H1 (cell line): Measurements from ENCODE around the gene SIGLEC10. TPM values are rescaled to one million over a fixed set of nuclear protein-coding genes. Genes with fewer than 3 reads are reported as not detected.

Experiments used
- BACH1 ChIP-seq: IDR thresholded peaks from 2 replicates; pipeline ENCODE4 v1.6.1; 2012; ENCODE audit warnings: low read length, improper control_type of control experiment
- BCL11A ChIP-seq, 2 experiments: IDR thresholded peaks; one replicate each; pipeline ENCODE4 v1.6.1; 2011; ENCODE audit warnings: low read depth in 2 of 2, low read length in 2 of 2, mild to moderate bottlenecking in 2 of 2
- CBX5 ChIP-seq: fragments of 300-800, 300-1000 bp; sonication (generic); IDR thresholded peaks from 2 replicates; pipeline ENCODE4 v1.7.1; 2016; ENCODE audit warnings: antibody characterized with exemption, low read length, low read depth
- JUN ChIP-seq: IDR thresholded peaks from 2 replicates; pipeline ENCODE4 v1.6.1; 2011; ENCODE audit warnings: low read depth, mild to moderate bottlenecking, improper control_type of control experiment, low read length
- RXRA ChIP-seq: IDR thresholded peaks from 2 replicates; pipeline ENCODE4 v1.6.1; 2011; ENCODE audit warnings: low read depth, mild to moderate bottlenecking, low read length, moderate library complexity; ENCODE audit not compliant: insufficient read depth
- TAF1 ChIP-seq: IDR thresholded peaks from 2 replicates; pipeline ENCODE4 v1.6.1; 2011; ENCODE audit warnings: mild to moderate bottlenecking, low read depth, low read length
- polyA plus RNA-seq, 7 experiments: library from polyadenylated mRNA; depleted of rRNA in 3 of 7; stranded (reverse) in 5 of 7; unstranded in 2 of 7; fragments of >200 nt in 5 of 7; fragments of 200-250 nt in 2 of 7; gene quantifications; 1 replicate in 5 of 7; 2 replicates in 1 of 7; 4 replicates in 1 of 7; pipeline versions ENCODE4 v1.2.1 to v1.2.3, GENCODE V29; 2011 to 2013; ENCODE audit warnings: missing spikeins in 2 of 7, mixed read lengths in 2 of 7
- total RNA-seq: library from RNA; stranded (reverse); fragmentation: NEBNext Ultra II Directional; extraction: Animal tissue kit (Norgen Biotek cat#: 25700); gene quantifications from 2 replicates; pipeline ENCODE4 v1.2.1, GENCODE V29; 2021
- TF ChIP-seq, protein P1 (sequence below): fragments of 300-600 bp; sonication (generic); IDR thresholded peaks from 2 replicates; pipeline ENCODE4 v1.7.1; 2012; ENCODE audit warnings: low read length, moderate library complexity, mild to moderate bottlenecking, inconsistent platforms; ENCODE audit not compliant: insufficient replicate concordance
- TF ChIP-seq, protein P2 (sequence below), 3 experiments: IDR thresholded peaks; 1 replicate in 2 of 3; 2 replicates in 1 of 3; pipeline versions ENCODE4 v1.5.1 to v1.6.1; 2011; ENCODE audit warnings: low read length in 3 of 3, mild to moderate bottlenecking in 3 of 3, inconsistent platforms in 2 of 3, low read depth in 1 of 3, moderate library complexity in 1 of 3; ENCODE audit not compliant: insufficient read depth in 1 of 3; ENCODE audit errors: control extremely low read depth in 1 of 3

The SIGLEC10 gene
- total and polyA plus RNA-seq, 2 of the 8 experiments (the other 6 are each of a cell fraction or from before 2014, with no cell fraction given) = 0.06 TPM; not detected in 1

DNA sequence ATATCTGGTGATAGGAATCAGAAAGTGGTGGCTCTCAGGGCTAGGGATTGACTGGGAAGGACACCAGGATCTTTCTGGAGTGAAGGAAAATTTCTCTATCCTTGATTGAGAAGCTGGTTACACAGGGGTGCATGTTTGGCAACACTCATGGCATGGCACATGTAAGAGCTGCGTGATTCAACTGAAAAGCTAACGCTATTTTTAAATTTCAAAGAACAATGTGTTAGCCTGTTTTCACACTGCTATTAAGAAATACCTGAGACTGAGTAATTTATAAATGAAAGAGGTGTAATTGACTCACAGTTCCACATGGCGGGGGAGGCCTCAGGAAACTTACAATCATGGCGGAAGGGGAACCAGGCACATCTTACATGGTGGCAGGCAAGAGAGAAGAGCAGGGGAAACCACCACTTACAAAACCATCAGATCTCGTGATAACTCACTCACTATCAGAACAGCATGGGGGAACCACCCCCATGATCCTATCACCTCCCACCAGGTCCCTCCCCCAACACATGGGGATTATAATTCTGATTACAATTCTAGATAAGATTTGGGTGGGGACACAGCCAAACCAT, 33.4 kb upstream of the SIGLEC10 start (continued):
- TF ChIP-seq, protein P1, sequence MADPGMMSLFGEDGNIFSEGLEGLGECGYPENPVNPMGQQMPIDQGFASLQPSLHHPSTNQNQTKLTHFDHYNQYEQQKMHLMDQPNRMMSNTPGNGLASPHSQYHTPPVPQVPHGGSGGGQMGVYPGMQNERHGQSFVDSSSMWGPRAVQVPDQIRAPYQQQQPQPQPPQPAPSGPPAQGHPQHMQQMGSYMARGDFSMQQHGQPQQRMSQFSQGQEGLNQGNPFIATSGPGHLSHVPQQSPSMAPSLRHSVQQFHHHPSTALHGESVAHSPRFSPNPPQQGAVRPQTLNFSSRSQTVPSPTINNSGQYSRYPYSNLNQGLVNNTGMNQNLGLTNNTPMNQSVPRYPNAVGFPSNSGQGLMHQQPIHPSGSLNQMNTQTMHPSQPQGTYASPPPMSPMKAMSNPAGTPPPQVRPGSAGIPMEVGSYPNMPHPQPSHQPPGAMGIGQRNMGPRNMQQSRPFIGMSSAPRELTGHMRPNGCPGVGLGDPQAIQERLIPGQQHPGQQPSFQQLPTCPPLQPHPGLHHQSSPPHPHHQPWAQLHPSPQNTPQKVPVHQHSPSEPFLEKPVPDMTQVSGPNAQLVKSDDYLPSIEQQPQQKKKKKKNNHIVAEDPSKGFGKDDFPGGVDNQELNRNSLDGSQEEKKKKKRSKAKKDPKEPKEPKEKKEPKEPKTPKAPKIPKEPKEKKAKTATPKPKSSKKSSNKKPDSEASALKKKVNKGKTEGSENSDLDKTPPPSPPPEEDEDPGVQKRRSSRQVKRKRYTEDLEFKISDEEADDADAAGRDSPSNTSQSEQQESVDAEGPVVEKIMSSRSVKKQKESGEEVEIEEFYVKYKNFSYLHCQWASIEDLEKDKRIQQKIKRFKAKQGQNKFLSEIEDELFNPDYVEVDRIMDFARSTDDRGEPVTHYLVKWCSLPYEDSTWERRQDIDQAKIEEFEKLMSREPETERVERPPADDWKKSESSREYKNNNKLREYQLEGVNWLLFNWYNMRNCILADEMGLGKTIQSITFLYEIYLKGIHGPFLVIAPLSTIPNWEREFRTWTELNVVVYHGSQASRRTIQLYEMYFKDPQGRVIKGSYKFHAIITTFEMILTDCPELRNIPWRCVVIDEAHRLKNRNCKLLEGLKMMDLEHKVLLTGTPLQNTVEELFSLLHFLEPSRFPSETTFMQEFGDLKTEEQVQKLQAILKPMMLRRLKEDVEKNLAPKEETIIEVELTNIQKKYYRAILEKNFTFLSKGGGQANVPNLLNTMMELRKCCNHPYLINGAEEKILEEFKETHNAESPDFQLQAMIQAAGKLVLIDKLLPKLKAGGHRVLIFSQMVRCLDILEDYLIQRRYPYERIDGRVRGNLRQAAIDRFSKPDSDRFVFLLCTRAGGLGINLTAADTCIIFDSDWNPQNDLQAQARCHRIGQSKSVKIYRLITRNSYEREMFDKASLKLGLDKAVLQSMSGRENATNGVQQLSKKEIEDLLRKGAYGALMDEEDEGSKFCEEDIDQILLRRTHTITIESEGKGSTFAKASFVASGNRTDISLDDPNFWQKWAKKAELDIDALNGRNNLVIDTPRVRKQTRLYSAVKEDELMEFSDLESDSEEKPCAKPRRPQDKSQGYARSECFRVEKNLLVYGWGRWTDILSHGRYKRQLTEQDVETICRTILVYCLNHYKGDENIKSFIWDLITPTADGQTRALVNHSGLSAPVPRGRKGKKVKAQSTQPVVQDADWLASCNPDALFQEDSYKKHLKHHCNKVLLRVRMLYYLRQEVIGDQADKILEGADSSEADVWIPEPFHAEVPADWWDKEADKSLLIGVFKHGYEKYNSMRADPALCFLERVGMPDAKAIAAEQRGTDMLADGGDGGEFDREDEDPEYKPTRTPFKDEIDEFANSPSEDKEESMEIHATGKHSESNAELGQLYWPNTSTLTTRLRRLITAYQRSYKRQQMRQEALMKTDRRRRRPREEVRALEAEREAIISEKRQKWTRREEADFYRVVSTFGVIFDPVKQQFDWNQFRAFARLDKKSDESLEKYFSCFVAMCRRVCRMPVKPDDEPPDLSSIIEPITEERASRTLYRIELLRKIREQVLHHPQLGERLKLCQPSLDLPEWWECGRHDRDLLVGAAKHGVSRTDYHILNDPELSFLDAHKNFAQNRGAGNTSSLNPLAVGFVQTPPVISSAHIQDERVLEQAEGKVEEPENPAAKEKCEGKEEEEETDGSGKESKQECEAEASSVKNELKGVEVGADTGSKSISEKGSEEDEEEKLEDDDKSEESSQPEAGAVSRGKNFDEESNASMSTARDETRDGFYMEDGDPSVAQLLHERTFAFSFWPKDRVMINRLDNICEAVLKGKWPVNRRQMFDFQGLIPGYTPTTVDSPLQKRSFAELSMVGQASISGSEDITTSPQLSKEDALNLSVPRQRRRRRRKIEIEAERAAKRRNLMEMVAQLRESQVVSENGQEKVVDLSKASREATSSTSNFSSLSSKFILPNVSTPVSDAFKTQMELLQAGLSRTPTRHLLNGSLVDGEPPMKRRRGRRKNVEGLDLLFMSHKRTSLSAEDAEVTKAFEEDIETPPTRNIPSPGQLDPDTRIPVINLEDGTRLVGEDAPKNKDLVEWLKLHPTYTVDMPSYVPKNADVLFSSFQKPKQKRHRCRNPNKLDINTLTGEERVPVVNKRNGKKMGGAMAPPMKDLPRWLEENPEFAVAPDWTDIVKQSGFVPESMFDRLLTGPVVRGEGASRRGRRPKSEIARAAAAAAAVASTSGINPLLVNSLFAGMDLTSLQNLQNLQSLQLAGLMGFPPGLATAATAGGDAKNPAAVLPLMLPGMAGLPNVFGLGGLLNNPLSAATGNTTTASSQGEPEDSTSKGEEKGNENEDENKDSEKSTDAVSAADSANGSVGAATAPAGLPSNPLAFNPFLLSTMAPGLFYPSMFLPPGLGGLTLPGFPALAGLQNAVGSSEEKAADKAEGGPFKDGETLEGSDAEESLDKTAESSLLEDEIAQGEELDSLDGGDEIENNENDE = no peak
- TF ChIP-seq, protein P2, sequence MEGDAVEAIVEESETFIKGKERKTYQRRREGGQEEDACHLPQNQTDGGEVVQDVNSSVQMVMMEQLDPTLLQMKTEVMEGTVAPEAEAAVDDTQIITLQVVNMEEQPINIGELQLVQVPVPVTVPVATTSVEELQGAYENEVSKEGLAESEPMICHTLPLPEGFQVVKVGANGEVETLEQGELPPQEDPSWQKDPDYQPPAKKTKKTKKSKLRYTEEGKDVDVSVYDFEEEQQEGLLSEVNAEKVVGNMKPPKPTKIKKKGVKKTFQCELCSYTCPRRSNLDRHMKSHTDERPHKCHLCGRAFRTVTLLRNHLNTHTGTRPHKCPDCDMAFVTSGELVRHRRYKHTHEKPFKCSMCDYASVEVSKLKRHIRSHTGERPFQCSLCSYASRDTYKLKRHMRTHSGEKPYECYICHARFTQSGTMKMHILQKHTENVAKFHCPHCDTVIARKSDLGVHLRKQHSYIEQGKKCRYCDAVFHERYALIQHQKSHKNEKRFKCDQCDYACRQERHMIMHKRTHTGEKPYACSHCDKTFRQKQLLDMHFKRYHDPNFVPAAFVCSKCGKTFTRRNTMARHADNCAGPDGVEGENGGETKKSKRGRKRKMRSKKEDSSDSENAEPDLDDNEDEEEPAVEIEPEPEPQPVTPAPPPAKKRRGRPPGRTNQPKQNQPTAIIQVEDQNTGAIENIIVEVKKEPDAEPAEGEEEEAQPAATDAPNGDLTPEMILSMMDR (IDR thresholded peaks at IDR 0.05; ENCODE audit: control extremely low read depth in 1 of 3, insufficient read depth in 1 of 3, low read depth in 1 of 3, low read length in 3 of 3) = no peak
- TF ChIP-seq RXRA = no peak
- TF ChIP-seq BCL11A (IDR thresholded peaks at IDR 0.05; ENCODE audit: low read depth in 2 of 2, low read length in 2 of 2) = no peak
- no peak for TF ChIP-seq TAF1
- TF ChIP-seq BACH1 = no peak
- TF ChIP-seq CBX5 = no peak
- TF ChIP-seq JUN = no peak
